A549 treated with AZD2906 at 1 μM for 4 hours (cell line): ENCODE results near the gene PRMT7. TPM values are rescaled to one million over a fixed set of nuclear protein-coding genes. Genes with fewer than 3 reads are reported as not detected.

ENCODE experiments used
- total RNA-seq: library from RNA; stranded (reverse); fragments of 200-300 nt; extraction: Qiagen RNA extraction; gene quantifications from 5 replicates; pipeline ENCODE4 v1.2.3, GENCODE V29; 2022

Gene PRMT7
- 26.1 to 32.0 TPM (median 30.2 TPM) in 5 replicates for total RNA-seq

GRCh38 chr16:68310774-68311511 is at the start of gene PRMT7, which contains the start of gene SLC7A6OS:
Gene PRMT7, plus strand, starts transcription at chr16:68311019. Its CDS starts 4,961 bp downstream, at chr16:68315980.
Gene SLC7A6OS, minus strand, starts transcription at chr16:68310946. Its CDS starts 20 bp downstream, at chr16:68310926.

GRCh38 chr16:68264128-68265077 is 46.4 kb upstream of the PRMT7 start, which contains the start of gene SLC7A6:
Gene SLC7A6, plus strand, starts transcription at chr16:68264526. Its CDS starts 10,201 bp downstream, at chr16:68274727.

Other genes with a start within 250 kb of the PRMT7 start
- gene NFATC3, start 225.6 kb upstream of the PRMT7 start, total RNA-seq, result 12.2 to 15.0 TPM (median 14.4 TPM) in 5 replicates
- gene ESRP2, start 74.9 kb upstream of the PRMT7 start, total RNA-seq, result 0.05 to 0.18 TPM (median 0.10 TPM) in 5 replicates
- gene PLA2G15, start 65.6 kb upstream of the PRMT7 start, total RNA-seq, result 15.0 to 16.6 TPM (median 15.1 TPM) in 5 replicates
- 29.4 to 34.5 TPM (median 31.3 TPM) in 5 replicates for gene SLC7A6, start 46.5 kb upstream of the PRMT7 start, total RNA-seq
- gene SLC7A6OS, start 73 bp upstream of the PRMT7 start, total RNA-seq, result 9.4 to 12.4 TPM (median 11.7 TPM) in 5 replicates
- gene SMPD3, start 137.5 kb downstream of the PRMT7 start, total RNA-seq, result 0.08 to 0.20 TPM (median 0.13 TPM) in 5 replicates
- gene ZFP90, start 228.3 kb downstream of the PRMT7 start, total RNA-seq, result 6.4 to 10.4 TPM (median 8.9 TPM) in 5 replicates